HepG2 (cell line): ENCODE measurements around the gene GRAMD1B.

ENCODE experiments used
- IKZF4 ChIP-seq: sonication (generic); formaldehyde crosslinking; IDR thresholded peaks from 2 replicates; pipeline ENCODE4 v1.5.1; 2020; ENCODE audit warnings: borderline replicate concordance, mild to moderate bottlenecking, low read depth, missing genetic modification reagents; ENCODE audit errors: not compliant biosample characterization
- POLR2A ChIP-seq, 2 experiments: IDR thresholded peaks; 2 replicates each; pipeline ENCODE4 v1.6.1; 2011; ENCODE audit warnings: low read depth in 2 of 2, low read length in 2 of 2, mild to moderate bottlenecking in 1 of 2, moderate library complexity in 1 of 2; ENCODE audit not compliant: insufficient read depth in 1 of 2
- SP140L ChIP-seq: sonication (generic); formaldehyde crosslinking; IDR thresholded peaks from 2 replicates; pipeline ENCODE4 v1.4.0; 2020; ENCODE audit warnings: missing genetic modification reagents, borderline replicate concordance
- ZFX ChIP-seq: sonication (generic); formaldehyde crosslinking; IDR thresholded peaks from 2 replicates; pipeline ENCODE4 v1.4.0; 2020; ENCODE audit warnings: mild to moderate bottlenecking, low read depth, missing genetic modification reagents, moderate library complexity
- ZNF552 ChIP-seq: sonication (generic); formaldehyde crosslinking; IDR thresholded peaks from 2 replicates; pipeline ENCODE4 v1.9.0; 2022; ENCODE audit warnings: missing genetic modification reagents, mild to moderate bottlenecking, borderline replicate concordance
- TF ChIP-seq, protein P1 (sequence below): sonication (generic); formaldehyde crosslinking; IDR thresholded peaks from 2 replicates; pipeline ENCODE4 v1.5.0; 2020; ENCODE audit warnings: mild to moderate bottlenecking, missing genetic modification reagents, moderate library complexity
- TF ChIP-seq, protein P2 (sequence below): sonication (generic); formaldehyde crosslinking; conservative IDR thresholded peaks from 2 replicates; pipeline ENCODE4 v1.4.0; 2020; ENCODE audit warnings: missing genetic modification reagents

DNA sequence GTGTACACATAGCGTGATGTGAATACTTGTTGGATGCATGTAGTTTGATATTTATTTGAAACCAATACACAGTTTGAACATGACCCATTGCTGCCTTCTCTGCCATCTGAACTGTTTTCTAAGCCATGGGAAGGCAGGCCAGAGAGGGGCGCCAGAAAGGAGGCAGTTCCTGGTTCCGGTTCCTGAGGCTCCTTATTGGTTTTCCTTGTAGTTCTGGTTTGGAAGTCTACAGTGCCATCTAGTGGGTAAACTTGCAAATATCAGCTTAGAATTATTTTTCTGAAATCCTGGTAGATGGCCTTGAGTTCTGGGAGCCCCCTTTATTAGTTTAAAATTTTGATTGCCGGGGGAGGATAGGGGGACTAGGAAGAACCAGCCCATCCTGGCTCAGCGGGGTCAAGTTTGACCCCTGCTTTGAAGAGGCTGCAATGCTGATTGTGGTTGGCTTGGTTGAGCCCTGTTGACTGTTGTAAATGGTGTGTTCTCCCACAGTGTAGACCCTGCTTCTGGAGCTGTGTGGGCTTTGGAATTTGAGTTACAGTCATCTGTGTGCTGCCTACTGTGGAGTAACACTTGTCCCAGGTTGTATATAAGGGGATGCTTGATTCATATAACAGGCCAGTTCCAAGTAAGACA lies 48.4 kb downstream of the GRAMD1B start:
- TF ChIP-seq, protein P1, sequence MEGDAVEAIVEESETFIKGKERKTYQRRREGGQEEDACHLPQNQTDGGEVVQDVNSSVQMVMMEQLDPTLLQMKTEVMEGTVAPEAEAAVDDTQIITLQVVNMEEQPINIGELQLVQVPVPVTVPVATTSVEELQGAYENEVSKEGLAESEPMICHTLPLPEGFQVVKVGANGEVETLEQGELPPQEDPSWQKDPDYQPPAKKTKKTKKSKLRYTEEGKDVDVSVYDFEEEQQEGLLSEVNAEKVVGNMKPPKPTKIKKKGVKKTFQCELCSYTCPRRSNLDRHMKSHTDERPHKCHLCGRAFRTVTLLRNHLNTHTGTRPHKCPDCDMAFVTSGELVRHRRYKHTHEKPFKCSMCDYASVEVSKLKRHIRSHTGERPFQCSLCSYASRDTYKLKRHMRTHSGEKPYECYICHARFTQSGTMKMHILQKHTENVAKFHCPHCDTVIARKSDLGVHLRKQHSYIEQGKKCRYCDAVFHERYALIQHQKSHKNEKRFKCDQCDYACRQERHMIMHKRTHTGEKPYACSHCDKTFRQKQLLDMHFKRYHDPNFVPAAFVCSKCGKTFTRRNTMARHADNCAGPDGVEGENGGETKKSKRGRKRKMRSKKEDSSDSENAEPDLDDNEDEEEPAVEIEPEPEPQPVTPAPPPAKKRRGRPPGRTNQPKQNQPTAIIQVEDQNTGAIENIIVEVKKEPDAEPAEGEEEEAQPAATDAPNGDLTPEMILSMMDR (CRISPR knock-in tag): peak; percentile 71
- TF ChIP-seq, protein P2, sequence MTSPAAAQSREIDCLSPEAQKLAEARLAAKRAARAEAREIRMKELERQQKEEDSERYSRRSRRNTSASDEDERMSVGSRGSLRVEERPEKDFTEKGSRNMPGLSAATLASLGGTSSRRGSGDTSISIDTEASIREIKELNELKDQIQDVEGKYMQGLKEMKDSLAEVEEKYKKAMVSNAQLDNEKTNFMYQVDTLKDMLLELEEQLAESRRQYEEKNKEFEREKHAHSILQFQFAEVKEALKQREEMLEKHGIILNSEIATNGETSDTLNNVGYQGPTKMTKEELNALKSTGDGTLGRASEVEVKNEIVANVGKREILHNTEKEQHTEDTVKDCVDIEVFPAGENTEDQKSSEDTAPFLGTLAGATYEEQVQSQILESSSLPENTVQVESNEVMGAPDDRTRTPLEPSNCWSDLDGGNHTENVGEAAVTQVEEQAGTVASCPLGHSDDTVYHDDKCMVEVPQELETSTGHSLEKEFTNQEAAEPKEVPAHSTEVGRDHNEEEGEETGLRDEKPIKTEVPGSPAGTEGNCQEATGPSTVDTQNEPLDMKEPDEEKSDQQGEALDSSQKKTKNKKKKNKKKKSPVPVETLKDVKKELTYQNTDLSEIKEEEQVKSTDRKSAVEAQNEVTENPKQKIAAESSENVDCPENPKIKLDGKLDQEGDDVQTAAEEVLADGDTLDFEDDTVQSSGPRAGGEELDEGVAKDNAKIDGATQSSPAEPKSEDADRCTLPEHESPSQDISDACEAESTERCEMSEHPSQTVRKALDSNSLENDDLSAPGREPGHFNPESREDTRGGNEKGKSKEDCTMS (CRISPR knock-in tag): no peak
- TF ChIP-seq IKZF4 (CRISPR knock-in tag): no peak
- TF ChIP-seq ZNF552: no peak
- TF ChIP-seq POLR2A (IDR thresholded peaks at IDR 0.05; ENCODE audit: insufficient read depth in 1 of 2, low read depth in 2 of 2, low read length in 2 of 2): no peak
- no peak for TF ChIP-seq SP140L (CRISPR knock-in tag)
- no peak for TF ChIP-seq ZFX (CRISPR knock-in tag)
